Measurements from ENCODE around the gene DNMT3L.
"Not testable (repeated sequence)": the region's sequence is repeated elsewhere in the genome, so short reads cannot be mapped to it uniquely, and the experiment has no call there.

Gene DNMT3L

DNA sequence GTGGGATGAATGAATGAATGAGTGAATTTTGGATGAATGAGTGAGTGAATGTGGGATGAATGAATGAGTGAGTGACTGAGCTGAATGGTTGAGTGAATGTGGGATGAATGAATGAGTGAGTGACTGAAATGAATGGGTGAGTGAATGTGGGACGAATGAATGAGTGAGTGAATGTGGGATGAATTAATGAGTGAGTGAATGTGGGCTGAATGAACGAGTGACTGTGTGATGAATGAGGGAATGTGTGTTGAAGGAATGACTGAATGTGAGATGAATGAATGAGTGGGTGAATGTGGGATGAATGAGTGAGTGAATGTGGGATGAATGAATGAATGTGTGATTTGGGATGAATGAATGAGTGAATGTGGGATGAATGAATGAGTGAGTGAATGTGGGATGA, 49.7 kb downstream of the DNMT3L start:
- H3K27me3 ChIP-seq (replicated peaks; ENCODE audit: insufficient read depth, low read length); H4K20me1 ChIP-seq (ENCODE audit: insufficient read depth, low read length); H3K27ac ChIP-seq (ENCODE audit: low read length); H3K79me2 ChIP-seq (ENCODE audit: low read length); H3F3A ChIP-seq (ENCODE audit: insufficient read depth, low read length); H3K36me3 ChIP-seq (replicated peaks; ENCODE audit: insufficient read depth, low read length); H3K9me3 ChIP-seq (replicated peaks; ENCODE audit: insufficient read depth, low read length); H3K9me2 ChIP-seq (replicated peaks; ENCODE audit: insufficient read depth, low read length); H2AFZ ChIP-seq (ENCODE audit: low read length); H3K9ac ChIP-seq (ENCODE audit: low read length); H3K4me2 ChIP-seq (ENCODE audit: low read depth, low read length); H3K4me1 ChIP-seq (ENCODE audit: low read length); DNase-seq; H3K4me3 ChIP-seq (ENCODE audit: low read length): not testable (repeated sequence)

DNA sequence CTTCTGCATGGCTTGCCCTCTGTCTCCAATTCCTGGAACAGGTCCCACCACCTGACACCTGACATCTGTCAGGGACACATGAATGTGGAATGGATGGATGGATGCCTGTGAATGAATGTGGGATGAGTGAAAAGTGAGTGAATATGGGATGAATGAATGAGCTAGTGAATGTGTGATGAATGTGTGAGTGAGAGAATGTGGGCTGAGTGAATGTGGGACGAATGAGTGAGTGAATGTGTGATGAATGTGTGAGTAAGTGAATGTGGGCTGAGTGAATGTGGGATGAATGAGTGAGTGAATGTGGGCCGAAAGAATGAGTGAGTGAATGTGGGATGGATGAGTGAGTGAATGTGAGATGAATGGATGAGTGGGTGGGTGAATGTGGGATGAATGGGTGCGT, 50.1 kb downstream of the DNMT3L start:
- H3F3A ChIP-seq (ENCODE audit: insufficient read depth, low read length); H3K9ac ChIP-seq (ENCODE audit: low read length); H3K4me3 ChIP-seq (ENCODE audit: low read length): not testable (repeated sequence)

DNA sequence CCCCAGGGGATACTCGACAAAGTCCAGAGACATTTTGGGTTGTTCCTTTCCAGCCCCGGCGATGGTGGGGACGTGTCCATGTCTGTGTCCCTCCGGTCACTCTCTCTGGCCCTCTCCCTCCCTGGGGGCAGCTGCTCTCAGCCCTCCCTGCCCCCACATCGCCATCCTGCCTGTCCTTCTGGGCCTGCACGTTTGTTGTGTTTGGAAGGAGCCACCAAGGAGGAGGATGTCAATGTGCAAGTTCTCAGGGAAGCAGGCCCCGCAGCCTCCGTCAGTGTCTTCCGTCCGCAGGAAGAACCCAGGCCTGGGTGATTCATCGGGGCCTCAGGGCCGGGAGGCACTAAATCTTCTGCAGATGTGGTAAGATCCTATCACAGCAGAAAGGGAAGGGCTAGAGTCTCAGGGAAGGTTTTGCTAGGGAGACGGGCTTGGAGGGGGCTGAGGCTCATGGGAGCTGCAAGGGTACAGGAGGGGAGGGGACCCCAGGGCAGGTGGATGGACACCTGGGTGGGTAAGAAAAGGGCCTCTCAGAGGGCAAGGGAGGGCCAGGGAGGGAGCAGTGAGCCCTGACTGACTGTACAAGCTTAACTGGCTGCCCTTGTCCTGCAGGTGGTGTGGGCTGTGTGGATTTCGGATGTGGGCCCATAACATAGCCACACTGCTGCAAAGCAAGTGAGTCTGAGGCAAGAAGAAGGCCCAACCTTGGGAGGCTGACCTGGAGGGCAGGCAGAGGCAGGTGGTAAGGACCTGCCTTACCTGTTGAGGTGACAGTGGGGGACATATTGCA, 53.6 kb downstream of the DNMT3L start:
- not testable (repeated sequence) for H3K4me3 ChIP-seq (ENCODE audit: low read length); H3F3A ChIP-seq (ENCODE audit: insufficient read depth, low read length); H3K36me3 ChIP-seq (replicated peaks; ENCODE audit: insufficient read depth, low read length); DNase-seq; H3K27ac ChIP-seq (ENCODE audit: low read length); H3K9me2 ChIP-seq (replicated peaks; ENCODE audit: insufficient read depth, low read length); H3K9me3 ChIP-seq (replicated peaks; ENCODE audit: insufficient read depth, low read length); H3K4me1 ChIP-seq (ENCODE audit: low read length); H2AFZ ChIP-seq (ENCODE audit: low read length); H3K79me2 ChIP-seq (ENCODE audit: low read length); H3K27me3 ChIP-seq (replicated peaks; ENCODE audit: insufficient read depth, low read length); H3K4me2 ChIP-seq (ENCODE audit: low read depth, low read length); H3K9ac ChIP-seq (ENCODE audit: low read length); H4K20me1 ChIP-seq (ENCODE audit: insufficient read depth, low read length)

More for the DNA sequence above, 50.1 kb downstream of the DNMT3L start:
- H3K9me3 ChIP-seq (replicated peaks; ENCODE audit: insufficient read depth, low read length); H2AFZ ChIP-seq (ENCODE audit: low read length); H3K4me1 ChIP-seq (ENCODE audit: low read length); H3K9me2 ChIP-seq (replicated peaks; ENCODE audit: insufficient read depth, low read length); DNase-seq; H4K20me1 ChIP-seq (ENCODE audit: insufficient read depth, low read length); H3K79me2 ChIP-seq (ENCODE audit: low read length); H3K4me2 ChIP-seq (ENCODE audit: low read depth, low read length); H3K36me3 ChIP-seq (replicated peaks; ENCODE audit: insufficient read depth, low read length); H3K27ac ChIP-seq (ENCODE audit: low read length); H3K27me3 ChIP-seq (replicated peaks; ENCODE audit: insufficient read depth, low read length): not testable (repeated sequence)

DNA sequence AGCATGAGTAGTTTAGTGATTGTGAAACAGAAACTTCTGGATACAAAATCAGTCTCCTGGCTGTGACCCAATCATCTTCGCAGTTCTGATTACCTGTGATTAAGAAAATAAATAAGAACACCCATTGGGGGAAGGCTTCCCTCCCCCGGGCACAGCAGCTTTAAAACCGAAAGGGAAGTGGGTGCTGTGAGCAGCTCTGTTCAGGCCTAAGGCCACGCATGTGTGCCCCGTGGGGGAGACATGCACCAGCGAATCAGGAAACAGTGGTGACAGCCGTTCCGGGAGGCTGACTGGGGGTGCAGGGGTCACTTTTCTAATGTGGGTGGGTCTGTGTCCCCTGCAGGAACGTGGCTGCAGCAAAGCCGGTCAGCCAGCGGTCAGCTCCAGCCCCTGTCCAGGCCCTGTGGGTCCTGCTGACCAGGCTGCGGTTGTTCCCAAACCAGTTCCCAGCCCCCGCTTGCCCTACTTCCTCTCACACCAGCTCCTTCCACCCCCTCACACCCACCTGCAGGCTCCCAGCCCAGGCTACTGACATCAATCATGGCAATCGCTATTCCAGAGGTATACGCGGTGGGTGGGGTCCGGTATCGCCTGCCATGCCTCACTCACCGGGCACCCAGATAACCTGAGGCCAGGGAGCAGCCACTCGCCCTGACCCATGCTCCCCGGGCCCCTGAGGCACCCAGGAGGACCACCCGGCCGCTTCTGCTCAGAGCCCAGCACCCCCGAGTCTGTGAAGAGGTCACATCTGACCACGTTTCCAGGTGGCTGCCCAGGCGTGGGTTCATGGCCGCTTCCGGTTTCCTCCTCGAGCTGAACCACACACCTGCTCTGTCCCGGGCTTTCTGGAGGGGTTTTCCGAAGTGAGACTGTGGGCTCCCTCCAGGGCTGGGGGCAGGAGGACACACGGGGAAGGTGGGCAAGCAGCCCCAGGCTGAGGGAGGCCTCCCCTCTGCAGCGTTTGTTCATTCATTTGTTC, 54.7 kb downstream of the DNMT3L start:
- DNase-seq; H3K9me3 ChIP-seq (replicated peaks; ENCODE audit: insufficient read depth, low read length); H3K27ac ChIP-seq (ENCODE audit: low read length); H3K4me1 ChIP-seq (ENCODE audit: low read length); H3K4me3 ChIP-seq (ENCODE audit: low read length); H3K4me2 ChIP-seq (ENCODE audit: low read depth, low read length); H3K9me2 ChIP-seq (replicated peaks; ENCODE audit: insufficient read depth, low read length); H3K36me3 ChIP-seq (replicated peaks; ENCODE audit: insufficient read depth, low read length); H4K20me1 ChIP-seq (ENCODE audit: insufficient read depth, low read length); H3F3A ChIP-seq (ENCODE audit: insufficient read depth, low read length); H2AFZ ChIP-seq (ENCODE audit: low read length); H3K79me2 ChIP-seq (ENCODE audit: low read length); H3K27me3 ChIP-seq (replicated peaks; ENCODE audit: insufficient read depth, low read length); H3K9ac ChIP-seq (ENCODE audit: low read length): not testable (repeated sequence)

DNA sequence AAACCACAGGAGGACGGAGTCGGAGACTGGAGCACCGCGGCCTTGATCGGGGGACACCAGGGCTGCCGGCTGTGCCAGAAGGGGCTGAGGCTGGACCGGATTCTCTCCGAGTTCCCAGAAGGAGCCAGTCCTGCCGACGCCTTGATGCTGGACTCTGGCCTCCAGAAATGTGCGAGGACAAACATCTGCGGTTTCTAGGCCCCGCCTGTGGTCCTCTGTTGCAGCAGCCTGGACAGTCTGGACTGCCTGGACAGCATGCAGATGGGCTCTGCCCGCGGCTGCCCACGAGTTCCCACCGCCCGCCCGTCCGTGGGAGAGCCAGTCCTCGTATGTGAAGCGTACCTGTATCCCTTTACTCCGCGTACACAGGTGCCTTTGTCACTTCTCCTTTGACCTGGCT, 55.5 kb downstream of the DNMT3L start:
- H2AFZ ChIP-seq (ENCODE audit: low read length); H3K36me3 ChIP-seq (replicated peaks; ENCODE audit: insufficient read depth, low read length); H3K79me2 ChIP-seq (ENCODE audit: low read length); H4K20me1 ChIP-seq (ENCODE audit: insufficient read depth, low read length); H3K27me3 ChIP-seq (replicated peaks; ENCODE audit: insufficient read depth, low read length); H3K4me1 ChIP-seq (ENCODE audit: low read length); H3K9me2 ChIP-seq (replicated peaks; ENCODE audit: insufficient read depth, low read length); H3K4me3 ChIP-seq (ENCODE audit: low read length); H3K27ac ChIP-seq (ENCODE audit: low read length); H3K9me3 ChIP-seq (replicated peaks; ENCODE audit: insufficient read depth, low read length); DNase-seq; H3F3A ChIP-seq (ENCODE audit: insufficient read depth, low read length); H3K9ac ChIP-seq (ENCODE audit: low read length); H3K4me2 ChIP-seq (ENCODE audit: low read depth, low read length): not testable (repeated sequence)

DNA sequence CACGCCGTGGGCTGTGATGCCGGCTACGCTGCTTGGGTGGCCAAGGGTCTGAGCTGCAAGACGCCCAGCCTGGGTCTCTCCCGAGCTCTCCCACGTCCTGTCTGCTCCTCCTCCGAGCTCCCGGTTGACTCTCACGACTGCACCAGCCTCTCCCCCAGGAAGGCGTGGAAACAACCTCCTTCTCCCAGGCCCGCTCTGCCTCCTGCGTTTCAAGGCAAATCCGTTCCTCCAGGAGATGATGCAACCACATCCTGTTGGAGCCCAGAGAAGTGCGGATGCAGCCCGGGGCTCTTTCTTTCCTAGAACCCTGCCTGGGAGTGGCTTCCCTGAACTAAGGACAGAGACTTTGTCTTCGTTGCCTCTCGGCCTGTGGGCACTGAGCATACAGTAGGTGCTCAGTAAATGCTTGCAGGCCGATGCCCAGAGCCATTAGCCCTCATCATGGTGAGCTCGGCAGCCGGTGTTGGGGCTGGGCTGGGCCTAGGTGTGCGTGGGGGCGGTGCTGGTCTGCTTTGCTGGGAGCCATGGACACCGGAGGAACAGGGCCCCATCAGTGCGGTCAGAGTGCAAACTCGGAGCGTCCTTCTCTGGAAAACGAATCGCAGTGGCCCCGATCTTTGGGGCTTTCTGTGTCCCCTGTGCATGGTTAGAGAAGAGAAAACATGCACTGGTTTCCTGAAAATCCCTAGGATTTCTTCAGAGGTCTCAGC, 59.0 kb downstream of the DNMT3L start:
- DNase-seq; H4K20me1 ChIP-seq (ENCODE audit: insufficient read depth, low read length); H3K9me3 ChIP-seq (replicated peaks; ENCODE audit: insufficient read depth, low read length); H3K9ac ChIP-seq (ENCODE audit: low read length); H3F3A ChIP-seq (ENCODE audit: insufficient read depth, low read length); H3K4me3 ChIP-seq (ENCODE audit: low read length); H3K79me2 ChIP-seq (ENCODE audit: low read length); H3K4me1 ChIP-seq (ENCODE audit: low read length); H3K4me2 ChIP-seq (ENCODE audit: low read depth, low read length); H3K27ac ChIP-seq (ENCODE audit: low read length); H3K9me2 ChIP-seq (replicated peaks; ENCODE audit: insufficient read depth, low read length); H2AFZ ChIP-seq (ENCODE audit: low read length); H3K27me3 ChIP-seq (replicated peaks; ENCODE audit: insufficient read depth, low read length); H3K36me3 ChIP-seq (replicated peaks; ENCODE audit: insufficient read depth, low read length): not testable (repeated sequence)

DNA sequence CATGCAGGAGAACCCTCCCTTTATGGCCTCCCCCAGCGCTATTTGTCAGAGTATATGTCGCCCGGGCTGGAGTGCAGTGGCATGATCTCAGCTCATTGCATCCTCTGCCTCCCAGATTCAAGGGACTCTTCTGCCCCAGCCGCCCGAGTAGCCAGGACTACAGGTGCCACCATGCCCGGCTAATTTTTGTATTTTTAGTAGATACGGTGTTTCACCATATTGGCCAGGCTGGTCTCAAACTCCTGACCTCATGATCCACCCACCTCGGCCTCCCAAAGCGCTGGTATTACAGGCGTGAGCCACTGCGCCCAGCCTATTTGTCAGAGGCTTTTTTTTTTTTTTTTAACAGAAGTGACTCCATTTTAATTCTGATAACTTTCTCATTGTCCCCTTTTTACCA, 61.7 kb downstream of the DNMT3L start:
- not testable (repeated sequence) for H3K27me3 ChIP-seq (replicated peaks; ENCODE audit: insufficient read depth, low read length); DNase-seq; H3K4me3 ChIP-seq (ENCODE audit: low read length); H3K9me2 ChIP-seq (replicated peaks; ENCODE audit: insufficient read depth, low read length); H3K36me3 ChIP-seq (replicated peaks; ENCODE audit: insufficient read depth, low read length); H3K79me2 ChIP-seq (ENCODE audit: low read length); H3K4me1 ChIP-seq (ENCODE audit: low read length); H3K9ac ChIP-seq (ENCODE audit: low read length); H4K20me1 ChIP-seq (ENCODE audit: insufficient read depth, low read length); H3K27ac ChIP-seq (ENCODE audit: low read length); H2AFZ ChIP-seq (ENCODE audit: low read length); H3F3A ChIP-seq (ENCODE audit: insufficient read depth, low read length); H3K4me2 ChIP-seq (ENCODE audit: low read depth, low read length); H3K9me3 ChIP-seq (replicated peaks; ENCODE audit: insufficient read depth, low read length)
